Lower lobe of right lung (tissue), 2 donors: Measurements from ENCODE around the gene KCNA2. TPM values are rescaled to one million over a fixed set of nuclear protein-coding genes. Genes with fewer than 3 reads are reported as not detected.

Experiments
- ATAC-seq, 2 donors: fragments of 200-7000 bp; cut with Tn5 transposase; one replicate each; pipeline ENCODE4 v1.9.1; 2020 to 2022; ENCODE audit warnings: mild to moderate bottlenecking in 2 of 2, moderate library complexity in 2 of 2
- DNase-seq: peaks from one replicate; pipeline ENCODE4 v3.0.0-alpha.2; 2020
- H3K27ac ChIP-seq: fragments of 200-600 bp; one replicate; pipeline ENCODE4 v1.8.0; 2022
- H3K27me3 ChIP-seq: fragments of 200-600 bp; one replicate; pipeline ENCODE4 v1.8.0; 2022; ENCODE audit warnings: low read depth
- H3K36me3 ChIP-seq: fragments of 200-600 bp; one replicate; pipeline ENCODE4 v1.8.0; 2022; ENCODE audit warnings: mild to moderate bottlenecking
- H3K4me1 ChIP-seq: fragments of 200-600 bp; one replicate; pipeline ENCODE4 v1.8.0; 2022
- H3K4me3 ChIP-seq: fragments of 200-600 bp; one replicate; pipeline ENCODE4 v1.8.0; 2022; ENCODE audit warnings: mild to moderate bottlenecking
- H3K9me3 ChIP-seq: fragments of 200-600 bp; one replicate; pipeline ENCODE4 v1.8.0; 2022
- intact Hi-C: fragments of 100-400 bp; cut with DNase I; formaldehyde crosslinking; loops from one replicate; pipeline ENCODE4 v1.11.0; 2022
- total RNA-seq: library from RNA; stranded (reverse); fragmentation: NEBNext Ultra II Directional; extraction: Animal tissue kit (Norgen Biotek cat#: 25700); gene quantifications from one replicate; pipeline ENCODE4 v1.2.1, GENCODE V29; 2021
- TF ChIP-seq, protein P1 (sequence below): fragments of 200-600 bp; IDR thresholded peaks from one replicate; pipeline ENCODE4 v1.8.0; 2022; ENCODE audit warnings: antibody characterized with exemption, mild to moderate bottlenecking
- donor health status: DM: no; HTN: yes; CAD: no; lungs with severe emphysema.

The KCNA2 gene
- total RNA-seq, 1 donor from 2014 or later, result 0.77 TPM

DNA sequence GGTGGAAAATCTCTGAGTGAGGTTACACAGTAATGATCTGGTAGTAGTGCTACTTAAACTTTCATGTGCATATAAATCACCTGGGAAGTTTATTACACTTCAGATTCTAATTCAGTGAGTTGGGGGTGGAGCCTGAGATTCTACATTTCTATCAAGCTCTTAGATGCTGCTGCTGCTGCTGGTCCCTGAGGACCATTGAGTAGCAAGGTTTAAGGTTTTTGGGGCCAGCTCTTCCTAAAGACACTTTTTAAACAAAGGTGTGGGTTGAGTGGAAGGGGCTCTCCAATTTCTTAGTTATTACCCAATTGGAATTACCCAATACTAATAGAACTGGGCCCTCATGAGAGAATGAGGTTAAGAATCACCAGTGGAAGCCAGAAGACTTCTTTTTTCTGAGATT, 39.1 kb upstream of the KCNA2 start:
- H3K27ac ChIP-seq, result no peak overlapping the region

DNA sequence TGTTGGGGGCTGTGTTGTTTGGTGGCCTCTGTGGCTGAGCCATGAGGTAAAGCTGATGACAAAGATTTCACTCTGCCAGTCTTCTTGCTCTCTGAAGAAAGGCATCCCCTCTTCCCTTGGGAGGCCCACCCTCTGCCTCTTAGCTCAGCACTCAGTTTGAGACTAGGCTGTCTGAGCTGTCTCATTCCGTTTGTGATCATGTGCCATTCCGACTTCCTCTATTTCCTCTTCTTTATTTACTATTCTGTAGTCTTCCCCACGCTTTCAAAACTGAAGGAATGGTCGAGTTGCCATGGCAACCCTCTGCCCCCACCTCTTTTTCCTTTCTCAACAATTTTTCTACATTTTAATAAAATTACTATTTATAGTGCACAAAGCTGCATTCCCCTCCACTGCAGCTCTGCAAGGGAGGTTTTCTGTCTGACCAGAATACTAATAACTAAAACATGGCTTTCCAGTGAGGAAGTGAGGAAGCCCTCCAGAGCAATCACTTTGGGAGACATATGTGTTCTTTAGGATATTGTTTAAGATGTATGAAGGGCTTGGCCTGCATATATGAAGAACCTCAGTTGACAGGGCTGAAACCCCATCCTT, 37.8 kb upstream of the KCNA2 start:
- H3K4me1 ChIP-seq, result peaks cover 68% of the 10 kb centered on the region
- intact Hi-C loops, result no loop called here
- ATAC-seq (no peak), DNase-seq (no peak)
- H3K27me3 ChIP-seq, result no peaks in the 10 kb centered on the region
- no peaks in the 10 kb centered on the region for H3K36me3 ChIP-seq
- H3K27ac ChIP-seq, result no peak overlapping the region
- no peaks in the 10 kb centered on the region for H3K9me3 ChIP-seq
- H3K4me3 ChIP-seq, result no peak overlapping the region
- TF ChIP-seq, protein P1, sequence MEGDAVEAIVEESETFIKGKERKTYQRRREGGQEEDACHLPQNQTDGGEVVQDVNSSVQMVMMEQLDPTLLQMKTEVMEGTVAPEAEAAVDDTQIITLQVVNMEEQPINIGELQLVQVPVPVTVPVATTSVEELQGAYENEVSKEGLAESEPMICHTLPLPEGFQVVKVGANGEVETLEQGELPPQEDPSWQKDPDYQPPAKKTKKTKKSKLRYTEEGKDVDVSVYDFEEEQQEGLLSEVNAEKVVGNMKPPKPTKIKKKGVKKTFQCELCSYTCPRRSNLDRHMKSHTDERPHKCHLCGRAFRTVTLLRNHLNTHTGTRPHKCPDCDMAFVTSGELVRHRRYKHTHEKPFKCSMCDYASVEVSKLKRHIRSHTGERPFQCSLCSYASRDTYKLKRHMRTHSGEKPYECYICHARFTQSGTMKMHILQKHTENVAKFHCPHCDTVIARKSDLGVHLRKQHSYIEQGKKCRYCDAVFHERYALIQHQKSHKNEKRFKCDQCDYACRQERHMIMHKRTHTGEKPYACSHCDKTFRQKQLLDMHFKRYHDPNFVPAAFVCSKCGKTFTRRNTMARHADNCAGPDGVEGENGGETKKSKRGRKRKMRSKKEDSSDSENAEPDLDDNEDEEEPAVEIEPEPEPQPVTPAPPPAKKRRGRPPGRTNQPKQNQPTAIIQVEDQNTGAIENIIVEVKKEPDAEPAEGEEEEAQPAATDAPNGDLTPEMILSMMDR, result no peak

More for the DNA sequence above, 39.1 kb upstream of the KCNA2 start:
- Histone ChIP-seq H3K4me1 (peaks cover 60% of the 10 kb centered on the region), H3K4me3 (no peak overlapping the region), H3K36me3 (no peaks in the 10 kb centered on the region), H3K9me3 (no peaks in the 10 kb centered on the region), H3K27me3 (no peaks in the 10 kb centered on the region)
- intact Hi-C loops, result no loop called here
- TF ChIP-seq, protein P1, result no peak
- no peak for ATAC-seq
- DNase-seq, result no peak

DNA sequence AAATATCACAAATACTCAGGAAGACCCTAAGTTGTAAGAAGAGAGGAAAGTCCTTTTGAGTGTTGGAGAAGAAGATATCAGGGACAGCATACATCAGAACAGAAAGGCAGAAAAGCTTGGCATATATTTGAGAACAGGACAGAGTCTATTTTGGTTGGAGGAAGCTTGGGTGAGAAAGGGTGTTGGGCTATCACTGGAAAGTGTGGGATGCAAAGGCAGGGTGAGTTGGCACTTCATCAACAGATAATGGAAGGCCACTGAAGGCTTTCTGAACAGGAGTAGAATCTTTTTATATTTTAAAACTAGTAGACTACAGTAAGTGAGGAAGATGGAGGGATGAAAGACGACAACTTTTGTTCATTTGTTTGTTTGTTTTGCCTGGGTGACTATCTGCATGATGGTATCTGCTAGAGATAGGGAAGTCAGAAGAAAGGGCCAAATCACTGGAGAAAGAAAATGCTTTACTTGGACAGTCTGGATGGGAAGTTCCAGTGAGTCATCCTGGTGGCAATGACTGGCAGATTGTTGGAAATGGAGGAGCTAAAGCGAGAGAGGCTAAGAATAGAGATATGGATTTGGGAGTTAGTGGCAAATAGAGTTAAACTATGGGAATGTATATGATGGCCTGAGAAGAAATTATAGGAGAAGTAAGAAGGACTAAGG, 33.7 kb upstream of the KCNA2 start:
- H3K36me3 ChIP-seq, result no peaks in the 10 kb centered on the region
- no peak overlapping the region for H3K27ac ChIP-seq
- peaks cover 47% of the 10 kb centered on the region for H3K4me1 ChIP-seq
- no peak for DNase-seq
- TF ChIP-seq, protein P1, result no peak
- peak in 1 of 2 donors; percentile 32 for ATAC-seq
- intact Hi-C loops, result no loop called here
- H3K9me3 ChIP-seq, result no peaks in the 10 kb centered on the region
- no peaks in the 10 kb centered on the region for H3K27me3 ChIP-seq
- no peak overlapping the region for H3K4me3 ChIP-seq

DNA sequence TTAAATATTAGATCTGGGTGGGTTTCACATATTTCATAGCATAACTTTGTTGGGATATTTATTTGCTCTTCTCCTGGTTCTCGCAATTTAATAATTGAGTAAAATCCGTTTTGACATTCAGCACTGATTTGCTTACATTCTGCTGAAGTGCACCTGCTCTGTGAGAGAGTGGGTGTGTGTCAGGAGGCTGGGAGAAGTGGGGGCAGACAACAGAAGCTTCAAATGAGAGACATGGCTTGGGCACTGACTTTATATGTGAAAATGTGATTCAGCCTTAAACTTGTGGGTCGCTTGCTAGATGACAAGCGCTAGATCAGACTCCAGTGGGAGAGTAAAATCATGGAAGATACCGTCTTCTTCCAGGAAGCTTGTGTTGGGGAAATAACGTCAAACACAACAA, 32.4 kb upstream of the KCNA2 start:
- ATAC-seq (no peak), DNase-seq (no peak)
- intact Hi-C loops, result no loop called here
- Histone ChIP-seq H3K4me1 (peaks cover 44% of the 10 kb centered on the region), H3K4me3 (no peak overlapping the region), H3K27ac (no peak overlapping the region), H3K36me3 (no peaks in the 10 kb centered on the region), H3K27me3 (no peaks in the 10 kb centered on the region), H3K9me3 (no peaks in the 10 kb centered on the region)
- TF ChIP-seq, protein P1, result no peak

DNA sequence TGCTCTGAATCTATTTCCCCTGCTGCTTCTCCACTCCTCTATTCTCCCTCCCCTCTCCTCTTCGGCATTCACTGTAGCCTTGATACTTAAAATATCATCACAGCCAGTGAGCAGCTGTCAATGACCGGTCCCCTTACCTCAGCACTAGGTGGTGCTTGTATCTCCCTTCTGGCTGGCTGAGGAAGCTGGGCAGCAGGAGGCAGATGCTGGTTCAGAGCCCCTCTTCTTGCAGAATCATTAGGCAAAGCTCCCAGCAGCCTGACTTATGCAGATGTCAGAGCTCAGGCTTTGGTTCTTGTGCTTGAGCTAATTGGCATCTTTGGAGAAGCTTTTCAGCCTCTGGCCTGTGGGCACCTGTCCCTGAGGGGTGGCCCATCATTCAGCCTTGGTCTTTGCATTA, 31.9 kb upstream of the KCNA2 start:
- H3K9me3 ChIP-seq, result no peaks in the 10 kb centered on the region
- no peak overlapping the region for H3K4me3 ChIP-seq
- no peak for DNase-seq
- TF ChIP-seq, protein P1, result no peak
- intact Hi-C loops, result no loop called here
- ATAC-seq, result no peak
- no peaks in the 10 kb centered on the region for H3K36me3 ChIP-seq
- no peaks in the 10 kb centered on the region for H3K27me3 ChIP-seq
- no peak overlapping the region for H3K27ac ChIP-seq
- H3K4me1 ChIP-seq, result peaks cover 41% of the 10 kb centered on the region
